ENCODE results near the gene STIMATE. TPM values are rescaled to one million over a fixed set of nuclear protein-coding genes. Genes with fewer than 3 reads are reported as not detected.

Gene STIMATE
- total RNA-seq, 1 experiment from 2014 or later = 13.5 TPM

DNA sequence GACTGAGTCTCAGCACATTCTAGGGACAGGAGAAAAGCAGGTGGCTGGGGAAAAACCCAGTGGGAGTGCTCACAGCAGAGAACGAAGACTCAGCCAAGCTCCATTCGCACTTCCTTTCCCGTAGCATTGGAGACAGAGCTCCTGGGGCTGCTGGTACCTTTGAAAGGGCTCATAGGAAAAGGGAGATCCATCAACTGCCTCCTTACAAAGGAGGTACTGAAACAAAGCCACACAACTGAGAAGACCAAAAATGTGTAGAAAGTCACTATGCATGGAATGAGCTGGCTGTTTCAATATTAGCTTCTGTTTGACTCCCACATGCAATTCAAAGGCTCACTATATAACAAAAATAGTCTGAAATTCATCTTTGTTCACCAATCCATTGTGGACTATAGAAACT lies 16.9 kb downstream of the STIMATE start:
- POLR2A ChIA-PET = no interaction called here
- Mint-ChIP-seq H3K36me3 (ENCODE audit: insufficient read depth, unreplicated experiment) (no peaks in the 10 kb centered on the region), H3K27me3 (ENCODE audit: insufficient read depth, unreplicated experiment) (no peaks in the 10 kb centered on the region), H3K4me1 (ENCODE audit: low read depth, unreplicated experiment) (peaks cover 3% of the 10 kb centered on the region), H3K9me3 (ENCODE audit: unreplicated experiment) (no peaks in the 10 kb centered on the region), H3K27ac (ENCODE audit: unreplicated experiment) (no peak overlapping the region), H3K4me3 (ENCODE audit: unreplicated experiment) (no peak overlapping the region)
- Histone ChIP-seq H3K9me3 (no peaks in the 10 kb centered on the region), H3K36me3 (ENCODE audit: control insufficient read depth, insufficient read depth, low read length) (no peaks in the 10 kb centered on the region), H3K4me1 (peaks cover 5% of the 10 kb centered on the region), H3K4me3 (ENCODE audit: low read depth, low read length) (no peak overlapping the region), H3K27me3 (replicated peaks; ENCODE audit: control insufficient read depth, insufficient read depth, low read length) (no peaks in the 10 kb centered on the region)
- TF ChIP-seq, protein P1, sequence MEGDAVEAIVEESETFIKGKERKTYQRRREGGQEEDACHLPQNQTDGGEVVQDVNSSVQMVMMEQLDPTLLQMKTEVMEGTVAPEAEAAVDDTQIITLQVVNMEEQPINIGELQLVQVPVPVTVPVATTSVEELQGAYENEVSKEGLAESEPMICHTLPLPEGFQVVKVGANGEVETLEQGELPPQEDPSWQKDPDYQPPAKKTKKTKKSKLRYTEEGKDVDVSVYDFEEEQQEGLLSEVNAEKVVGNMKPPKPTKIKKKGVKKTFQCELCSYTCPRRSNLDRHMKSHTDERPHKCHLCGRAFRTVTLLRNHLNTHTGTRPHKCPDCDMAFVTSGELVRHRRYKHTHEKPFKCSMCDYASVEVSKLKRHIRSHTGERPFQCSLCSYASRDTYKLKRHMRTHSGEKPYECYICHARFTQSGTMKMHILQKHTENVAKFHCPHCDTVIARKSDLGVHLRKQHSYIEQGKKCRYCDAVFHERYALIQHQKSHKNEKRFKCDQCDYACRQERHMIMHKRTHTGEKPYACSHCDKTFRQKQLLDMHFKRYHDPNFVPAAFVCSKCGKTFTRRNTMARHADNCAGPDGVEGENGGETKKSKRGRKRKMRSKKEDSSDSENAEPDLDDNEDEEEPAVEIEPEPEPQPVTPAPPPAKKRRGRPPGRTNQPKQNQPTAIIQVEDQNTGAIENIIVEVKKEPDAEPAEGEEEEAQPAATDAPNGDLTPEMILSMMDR (IDR thresholded peaks at IDR 0.05; ENCODE audit: insufficient read depth in 1 of 2, low read depth in 1 of 2, low read length in 1 of 2, severe bottlenecking in 1 of 2, unreplicated experiment in 1 of 2) = no peak
- BruUV-seq (replicated peaks) = no TSS peak
- intact Hi-C loops (cut with micrococcal nuclease; ENCODE audit: unreplicated experiment) = no loop called here
- DNase-seq = no peak
- CTCF ChIA-PET = interaction anchor here (0.9 kb wide), 1 partner anchor 158 kb away, joined by 5 read pairs; no protein-coding TSS in a partner anchor

DNA sequence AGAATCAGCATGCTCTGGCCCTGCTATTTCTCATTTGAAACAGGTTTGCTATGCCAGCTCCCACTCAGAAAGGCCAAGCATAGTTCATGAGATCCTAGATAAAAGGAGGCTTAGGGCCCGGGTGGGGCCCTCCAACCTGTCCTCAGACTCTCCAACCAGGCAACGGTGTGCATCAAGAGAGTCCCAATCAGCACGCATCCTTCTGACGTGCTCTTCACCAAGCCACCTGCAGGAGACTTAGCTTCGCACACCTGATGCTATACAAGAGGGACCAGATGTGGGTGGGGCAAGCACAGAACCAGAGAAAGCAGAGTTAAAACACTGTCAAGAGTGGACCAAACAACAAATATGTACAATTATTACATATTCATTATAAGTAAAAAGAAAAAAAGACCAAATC lies 17.3 kb downstream of the STIMATE start:
- no peaks in the 10 kb centered on the region for H3K27me3 ChIP-seq (replicated peaks; ENCODE audit: control insufficient read depth, insufficient read depth, low read length)
- H3K27ac Mint-ChIP-seq (ENCODE audit: unreplicated experiment) = no peak overlapping the region
- H3K4me1 Mint-ChIP-seq (ENCODE audit: low read depth, unreplicated experiment) = peaks cover 7% of the 10 kb centered on the region
- no peaks in the 10 kb centered on the region for H3K9me3 ChIP-seq
- no peak overlapping the region for H3K4me3 Mint-ChIP-seq (ENCODE audit: unreplicated experiment)
- H3K36me3 Mint-ChIP-seq (ENCODE audit: insufficient read depth, unreplicated experiment) = no peaks in the 10 kb centered on the region
- CTCF ChIA-PET = no interaction called here
- H3K4me3 ChIP-seq (ENCODE audit: low read depth, low read length) = no peak overlapping the region
- peaks cover 10% of the 10 kb centered on the region for H3K4me1 ChIP-seq
- H3K9me3 Mint-ChIP-seq (ENCODE audit: unreplicated experiment) = no peaks in the 10 kb centered on the region
- no peak for DNase-seq
- no peaks in the 10 kb centered on the region for H3K36me3 ChIP-seq (ENCODE audit: control insufficient read depth, insufficient read depth, low read length)
- intact Hi-C loops (cut with micrococcal nuclease; ENCODE audit: unreplicated experiment) = no loop called here
- TF ChIP-seq, protein P1 (IDR thresholded peaks at IDR 0.05; ENCODE audit: insufficient read depth in 1 of 2, low read depth in 1 of 2, low read length in 1 of 2, severe bottlenecking in 1 of 2, unreplicated experiment in 1 of 2) = no peak
- BruUV-seq (replicated peaks) = no TSS peak
- H3K27me3 Mint-ChIP-seq (ENCODE audit: insufficient read depth, unreplicated experiment) = no peaks in the 10 kb centered on the region
- POLR2A ChIA-PET = no interaction called here

DNA sequence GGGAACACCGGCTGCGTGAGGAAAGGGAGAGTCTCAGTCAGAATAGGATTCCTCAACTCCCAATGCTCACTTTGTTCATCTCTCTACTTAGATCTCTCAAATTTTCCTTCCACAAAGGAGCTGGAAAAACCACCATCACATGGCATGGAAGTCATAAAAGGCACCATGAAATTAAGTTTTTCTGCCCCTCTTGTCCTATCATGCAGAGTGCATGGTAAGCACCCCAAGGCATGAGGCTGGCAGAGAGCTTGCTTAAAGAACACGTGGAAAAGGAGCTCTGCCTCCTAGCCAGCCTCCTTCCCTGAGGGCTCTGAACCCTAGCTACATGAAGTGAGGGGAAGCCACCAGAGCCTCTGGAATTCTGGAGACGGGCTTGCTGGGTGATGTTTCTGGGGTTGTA lies 17.8 kb downstream of the STIMATE start:
- intact Hi-C loops (cut with micrococcal nuclease; ENCODE audit: unreplicated experiment) = no loop called here
- no peaks in the 10 kb centered on the region for H3K27me3 ChIP-seq (replicated peaks; ENCODE audit: control insufficient read depth, insufficient read depth, low read length)
- DNase-seq = no peak
- Mint-ChIP-seq H3K36me3 (ENCODE audit: insufficient read depth, unreplicated experiment) (no peaks in the 10 kb centered on the region), H3K4me3 (ENCODE audit: unreplicated experiment) (no peak overlapping the region), H3K4me1 (ENCODE audit: low read depth, unreplicated experiment) (peaks cover 10% of the 10 kb centered on the region), H3K27ac (ENCODE audit: unreplicated experiment) (no peak overlapping the region), H3K9me3 (ENCODE audit: unreplicated experiment) (no peaks in the 10 kb centered on the region), H3K27me3 (ENCODE audit: insufficient read depth, unreplicated experiment) (no peaks in the 10 kb centered on the region)
- BruUV-seq (replicated peaks) = no TSS peak
- ChIA-PET CTCF (interaction anchor here (0.6 to 0.9 kb wide), 3 partner anchors 14 to 29 kb away, joined by 3 to 4 read pairs (median 3); no protein-coding TSS in a partner anchor), POLR2A (no interaction called here)
- no peak overlapping the region for H3K4me3 ChIP-seq (ENCODE audit: low read depth, low read length)
- TF ChIP-seq, protein P1 (IDR thresholded peaks at IDR 0.05; ENCODE audit: insufficient read depth in 1 of 2, low read depth in 1 of 2, low read length in 1 of 2, severe bottlenecking in 1 of 2, unreplicated experiment in 1 of 2) = no peak
- no peaks in the 10 kb centered on the region for H3K36me3 ChIP-seq (ENCODE audit: control insufficient read depth, insufficient read depth, low read length)
- H3K9me3 ChIP-seq = no peaks in the 10 kb centered on the region
- peaks cover 12% of the 10 kb centered on the region for H3K4me1 ChIP-seq
